GM21576 (cell line): ENCODE data around the gene FUT8.
A peak's percentile ranks its signal among the peaks of the same experiment; 100 is the strongest.

ENCODE experiments used
- ATAC-seq: cut with Tn5 transposase; IDR thresholded peaks from one replicate; pipeline ENCODE4 v1.9.1; 2021; ENCODE audit warnings: mild to moderate bottlenecking, moderate library complexity; ENCODE audit not compliant: unreplicated experiment

FUT8 gene

GRCh38 chr14:65412032-65412846, at the start of gene FUT8:
Gene FUT8 (plus strand): TSS chr14:65412730. CDS start chr14:65561564, 148,834 bp downstream.
- peak; percentile 61 for ATAC-seq

GRCh38 chr14:65366802-65367565, 45.5 kb upstream of the FUT8 start:
- ATAC-seq = no peak

- no peak for ATAC-seq
Measured at GRCh38 chr14:65369560-65369959, 43.0 kb upstream of the FUT8 start.

DNA sequence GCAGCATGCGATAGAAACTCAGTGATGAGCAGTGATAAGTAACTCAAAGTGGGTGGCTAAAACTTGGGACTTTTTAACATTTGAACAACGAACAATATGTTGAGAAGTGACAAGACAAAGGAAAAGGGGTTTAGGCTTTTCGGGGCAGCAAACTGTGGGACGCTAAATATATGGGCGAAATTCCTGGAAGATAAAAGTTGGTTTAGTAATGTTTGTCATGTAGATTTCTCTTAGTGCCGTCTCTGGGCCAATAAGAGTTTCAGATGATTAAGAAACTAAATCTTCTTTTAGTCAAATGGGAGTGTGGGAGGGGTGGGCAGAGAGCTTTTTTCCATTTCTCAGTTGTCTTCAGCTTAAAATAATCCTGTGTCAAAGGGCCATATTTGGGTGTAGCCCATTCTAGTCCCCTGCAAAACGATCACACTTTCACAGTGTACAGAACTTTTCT, 41.7 kb upstream of the FUT8 start:
- no peak for ATAC-seq

DNA sequence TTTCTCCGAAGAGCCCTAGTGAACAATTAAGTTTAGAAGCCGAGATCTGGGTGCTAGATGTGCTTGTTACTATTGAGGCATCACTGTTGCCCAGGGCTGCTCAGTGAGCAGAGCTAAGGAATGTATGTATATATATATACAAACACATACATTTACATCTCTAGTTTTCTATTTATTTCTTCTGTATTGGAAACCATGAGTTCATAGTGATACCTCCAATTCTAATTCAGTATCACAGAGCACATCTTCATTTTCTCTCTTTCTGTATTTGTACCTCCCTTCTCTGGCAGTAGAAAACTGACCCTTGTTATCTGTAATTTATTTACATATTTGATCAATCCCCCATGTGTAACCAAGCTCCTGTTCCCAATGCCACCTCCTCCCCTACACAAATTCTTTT, 40.7 kb upstream of the FUT8 start:
- ATAC-seq = no peak

GRCh38 chr14:65373016-65373670, 39.4 kb upstream of the FUT8 start:
- no peak for ATAC-seq

DNA sequence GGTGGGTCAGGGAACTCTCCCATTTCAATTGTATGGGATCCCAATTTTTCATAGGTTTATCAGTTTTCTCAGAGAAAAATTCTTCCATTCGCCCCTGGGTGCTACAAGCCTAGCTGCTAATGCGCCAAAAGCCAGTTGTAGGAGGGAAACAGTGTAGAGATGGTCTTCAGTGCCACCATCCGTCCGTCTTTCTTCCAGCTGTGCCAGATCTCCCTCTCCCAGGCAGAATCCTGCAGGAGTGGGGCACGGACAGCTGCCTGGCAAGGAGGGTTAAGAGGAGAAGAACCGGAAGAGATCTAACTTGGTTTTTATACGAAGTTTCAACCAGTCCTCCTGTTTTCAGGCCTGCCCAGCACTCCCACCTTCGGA, 38.9 kb upstream of the FUT8 start:
- no peak for ATAC-seq

GRCh38 chr14:65377576-65377975, 35.0 kb upstream of the FUT8 start:
- ATAC-seq = no peak

DNA sequence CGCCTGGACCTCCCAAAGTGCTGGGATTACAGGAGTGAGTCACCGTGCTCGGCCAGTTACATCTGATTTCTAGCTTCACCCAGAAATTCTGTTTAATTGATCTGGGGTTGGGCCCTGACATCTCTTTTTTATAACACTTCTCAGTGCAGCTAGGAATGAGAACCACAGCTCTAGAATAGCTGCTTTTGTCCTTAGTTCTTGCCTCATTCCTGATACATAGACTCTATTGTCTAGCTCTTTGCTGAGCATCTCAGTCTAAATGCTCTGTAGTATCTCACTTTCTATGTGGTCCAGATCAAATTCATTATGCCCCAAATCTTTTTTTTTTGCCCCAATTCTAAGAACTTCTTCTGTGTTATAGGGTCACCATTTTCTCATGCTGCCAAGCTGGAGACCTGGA, 29.9 kb upstream of the FUT8 start:
- no peak for ATAC-seq

- ATAC-seq = no peak
Measured at GRCh38 chr14:65387171-65387570, 25.4 kb upstream of the FUT8 start.

GRCh38 chr14:65387628-65388027, 24.9 kb upstream of the FUT8 start:
- no peak for ATAC-seq

DNA sequence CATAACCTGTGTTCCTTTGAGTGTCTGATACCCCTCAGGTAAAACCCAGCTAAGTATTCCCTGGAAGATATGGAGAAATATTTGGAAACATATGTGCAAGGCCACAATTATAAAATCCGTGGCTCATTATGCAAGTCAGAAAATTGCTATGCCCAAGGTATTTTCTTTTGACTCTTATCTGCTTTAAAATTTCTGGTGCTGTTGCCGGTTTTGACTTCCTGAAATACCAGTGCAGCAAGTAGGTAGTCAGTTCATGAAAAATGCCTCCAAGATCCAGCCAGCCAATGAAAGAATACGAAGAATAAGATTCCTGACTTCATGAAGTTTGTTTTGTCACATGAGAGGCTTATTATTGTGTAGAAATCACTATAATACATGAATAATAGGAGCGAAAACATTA, 20.2 kb upstream of the FUT8 start:
- no peak for ATAC-seq

DNA sequence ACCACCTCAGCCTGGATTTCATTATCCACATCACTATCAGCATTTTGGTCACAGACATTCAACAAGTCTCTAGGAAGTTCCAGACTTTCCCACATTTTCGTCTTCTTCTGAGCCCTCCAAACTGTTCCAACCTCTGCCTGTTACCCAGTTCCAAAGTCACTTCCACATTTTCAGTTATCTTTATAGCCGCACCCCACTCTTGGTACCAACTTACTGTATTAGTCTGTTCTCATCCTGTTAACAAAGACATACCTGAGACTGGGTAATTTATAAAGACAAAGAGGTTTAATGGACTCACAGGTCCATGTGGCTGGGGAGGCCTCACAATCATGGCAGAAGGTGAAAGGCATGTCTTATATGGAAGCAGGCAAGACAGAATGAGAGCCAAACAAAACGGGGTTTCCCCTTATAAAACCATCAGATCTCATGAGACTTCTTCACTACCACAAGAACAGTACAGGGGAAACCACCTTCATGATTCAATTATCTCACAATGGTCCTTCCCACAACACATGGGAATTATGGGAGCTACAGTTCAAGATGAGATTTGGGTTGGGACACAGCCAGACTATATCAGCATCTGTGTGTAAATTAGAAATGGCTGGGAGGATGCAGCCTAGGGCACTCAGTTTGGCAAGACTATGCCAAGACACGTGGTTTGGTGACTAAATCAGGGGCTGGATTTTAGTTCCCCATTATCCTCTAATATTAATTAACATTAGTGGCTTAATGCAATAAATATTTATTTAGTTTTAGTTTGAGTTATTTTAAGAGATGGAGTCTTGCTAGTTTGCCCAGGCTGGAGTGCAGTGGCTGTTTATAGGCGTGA, 16.2 kb upstream of the FUT8 start:
- no peak for ATAC-seq

DNA sequence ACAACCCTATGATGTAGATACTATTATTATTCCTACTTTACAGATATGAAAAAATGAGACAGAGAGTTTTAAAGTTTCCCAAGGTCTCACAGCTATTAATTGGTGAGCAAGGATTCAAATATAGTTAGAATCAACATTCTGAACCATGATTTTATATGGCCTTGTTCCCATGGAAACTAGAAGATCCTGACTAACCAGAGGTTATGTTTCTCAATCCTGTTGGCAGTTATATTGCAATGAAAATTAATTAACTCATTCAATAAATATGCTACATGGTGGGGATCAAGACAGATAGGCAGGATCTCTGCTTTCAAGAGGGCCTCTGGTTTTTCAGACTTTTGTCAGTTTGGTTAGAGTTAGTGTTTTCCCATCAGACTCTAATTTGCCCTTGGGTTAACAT, 9.3 kb upstream of the FUT8 start:
- ATAC-seq = no peak

DNA sequence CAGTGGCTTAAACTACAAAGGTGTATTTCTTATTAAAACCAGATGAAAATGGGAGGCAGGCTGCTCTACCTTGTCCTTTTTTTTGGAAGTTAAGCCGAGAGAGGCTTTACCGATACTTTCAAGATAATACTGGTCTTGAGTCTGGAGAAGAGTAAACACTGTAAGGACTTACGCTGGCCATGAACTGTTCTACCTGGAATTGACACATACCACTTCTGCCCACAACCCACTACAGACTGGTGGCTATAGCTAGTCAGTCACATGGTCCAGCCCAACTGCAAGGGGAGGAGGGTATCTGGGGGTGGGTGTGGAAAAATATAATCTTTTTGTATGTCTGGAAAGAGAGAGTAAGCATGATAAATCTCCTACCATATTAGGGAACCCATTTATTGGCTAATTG, 4.4 kb upstream of the FUT8 start:
- no peak for ATAC-seq

- no peak for ATAC-seq
Measured at GRCh38 chr14:65410640-65411039, 1.9 kb upstream of the FUT8 start.

- ATAC-seq = peak; percentile 57
Measured at GRCh38 chr14:65411656-65412031, 886 bp upstream of the FUT8 start.

DNA sequence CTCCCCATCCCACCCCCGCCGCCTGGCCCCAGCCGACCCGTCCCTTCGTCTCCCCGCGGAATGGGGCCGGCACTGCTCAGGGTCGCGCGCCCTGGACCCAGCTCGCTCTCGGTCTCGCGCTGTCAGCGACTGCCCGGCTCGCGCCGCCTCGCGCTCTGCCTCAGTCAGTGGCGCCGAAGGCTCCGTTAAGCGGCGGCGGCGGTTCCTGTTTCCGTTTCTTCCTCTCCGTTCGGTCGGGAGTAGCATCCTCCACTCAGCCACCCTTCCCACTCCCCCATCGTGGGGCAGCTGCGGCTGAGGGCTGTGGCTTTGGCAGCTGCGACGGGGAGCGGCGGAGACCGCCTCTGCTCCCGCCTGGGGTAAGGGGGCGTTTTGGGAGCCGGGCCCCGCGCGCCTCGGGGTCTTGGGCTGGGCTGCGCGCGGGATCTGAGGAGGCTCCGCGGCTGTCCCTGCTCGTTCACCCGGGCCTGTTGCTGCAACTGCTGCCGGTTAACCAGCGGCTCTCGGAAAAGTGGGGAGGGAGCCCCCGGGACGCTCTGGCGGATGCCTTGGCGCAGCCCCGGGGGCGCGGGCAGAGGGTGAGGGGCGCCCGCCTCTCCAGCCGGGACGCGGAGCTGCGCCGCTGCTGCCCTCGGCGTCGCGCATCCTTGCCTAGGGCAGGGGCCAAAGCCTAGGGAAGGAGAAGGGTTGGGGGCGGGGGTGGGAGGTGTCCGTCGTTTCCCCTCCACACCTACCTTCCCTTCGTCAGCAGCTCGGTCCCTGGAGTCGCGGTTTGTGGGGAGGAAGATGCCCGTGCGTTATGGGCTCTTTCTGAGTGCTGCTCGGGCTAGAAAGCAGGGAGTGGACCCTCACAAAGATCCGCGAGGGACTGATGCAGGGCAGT, 567 bp downstream of the FUT8 start:
- ATAC-seq = peak; percentile 39

DNA sequence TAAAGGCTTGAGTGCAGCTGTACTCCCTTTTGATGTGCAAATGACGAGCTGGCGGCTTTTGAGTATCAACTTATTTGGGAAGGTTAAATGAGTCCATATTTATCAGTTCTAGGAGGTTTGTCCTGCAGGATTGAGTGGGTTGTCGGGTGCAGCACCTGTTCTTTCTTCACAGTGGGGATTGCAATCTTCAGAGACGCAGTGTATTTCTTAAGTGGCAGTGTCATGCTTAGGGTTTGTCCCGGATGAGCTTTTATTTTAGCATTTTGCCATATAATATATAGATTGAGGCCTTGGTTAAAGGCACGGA, 1.2 kb downstream of the FUT8 start:
- ATAC-seq = no peak

- ATAC-seq = no peak
Measured at GRCh38 chr14:65414961-65415589, 2.5 kb downstream of the FUT8 start.
